DMS114 treated with DMSO at 0.1 percent for 48 hours (cell line): ENCODE results near the gene CDV3.
"Not testable (repeated sequence)": the region's sequence is repeated elsewhere in the genome, so short reads cannot be mapped to it uniquely, and the experiment has no call there.

Experiments used
- DNase-seq: peaks from one replicate; lab custom pipeline; 2025; ENCODE audit not compliant: unreplicated experiment; lab: John Stamatoyannopoulos, UW

The CDV3 gene, protein sequence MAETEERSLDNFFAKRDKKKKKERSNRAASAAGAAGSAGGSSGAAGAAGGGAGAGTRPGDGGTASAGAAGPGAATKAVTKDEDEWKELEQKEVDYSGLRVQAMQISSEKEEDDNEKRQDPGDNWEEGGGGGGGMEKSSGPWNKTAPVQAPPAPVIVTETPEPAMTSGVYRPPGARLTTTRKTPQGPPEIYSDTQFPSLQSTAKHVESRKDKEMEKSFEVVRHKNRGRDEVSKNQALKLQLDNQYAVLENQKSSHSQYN

DNA sequence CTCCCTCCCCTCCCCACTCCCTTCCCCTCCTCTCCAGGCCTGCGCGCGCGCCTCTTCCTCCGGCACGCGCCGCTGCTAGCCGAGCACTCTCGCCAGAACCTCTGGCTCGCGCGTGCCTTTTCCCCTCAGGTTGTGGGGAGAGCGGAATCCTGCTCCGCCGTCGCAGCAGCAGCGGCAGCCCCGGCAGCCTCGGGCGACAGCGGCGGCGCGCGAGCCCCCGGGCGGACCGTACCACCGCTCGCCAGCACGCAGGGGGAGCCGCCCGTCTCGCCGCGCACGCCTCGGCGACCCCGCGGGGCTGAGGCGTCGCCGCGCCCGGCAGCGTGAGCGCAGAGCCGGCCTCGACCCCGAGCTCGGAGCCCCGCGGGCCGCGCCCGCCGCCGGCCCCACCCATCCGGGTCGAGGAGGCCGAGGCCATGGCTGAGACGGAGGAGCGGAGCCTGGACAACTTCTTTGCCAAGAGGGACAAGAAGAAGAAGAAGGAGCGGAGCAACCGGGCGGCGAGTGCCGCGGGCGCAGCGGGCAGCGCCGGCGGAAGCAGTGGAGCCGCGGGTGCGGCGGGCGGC lies at the start of gene CDV3:
CDV3 (plus strand) TSS at position 58 of the 566 bp plus-strand sequence; CDS start at position 417, 359 bp downstream.
- no peak for DNase-seq

DNA sequence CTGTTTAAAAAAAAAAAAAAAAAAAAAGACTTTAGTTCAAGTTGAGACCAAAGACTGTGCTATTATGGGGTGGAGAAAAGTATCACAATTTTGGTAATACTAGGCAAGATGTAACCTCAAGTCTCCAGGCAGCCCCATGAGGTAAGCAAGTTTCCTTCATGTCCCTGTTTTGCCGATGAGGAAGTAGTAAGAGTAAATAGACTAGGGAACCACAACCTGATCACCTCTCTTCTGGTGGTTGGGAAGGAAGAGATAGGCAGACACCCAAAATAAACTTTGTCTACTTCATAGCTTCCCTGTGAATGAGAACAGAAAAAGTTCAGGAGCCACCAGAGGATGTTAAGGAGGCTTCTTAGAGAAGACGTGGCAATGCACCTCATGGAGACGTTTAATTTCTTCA lies 49.7 kb upstream of the CDV3 start:
- not testable (repeated sequence) for DNase-seq

DNA sequence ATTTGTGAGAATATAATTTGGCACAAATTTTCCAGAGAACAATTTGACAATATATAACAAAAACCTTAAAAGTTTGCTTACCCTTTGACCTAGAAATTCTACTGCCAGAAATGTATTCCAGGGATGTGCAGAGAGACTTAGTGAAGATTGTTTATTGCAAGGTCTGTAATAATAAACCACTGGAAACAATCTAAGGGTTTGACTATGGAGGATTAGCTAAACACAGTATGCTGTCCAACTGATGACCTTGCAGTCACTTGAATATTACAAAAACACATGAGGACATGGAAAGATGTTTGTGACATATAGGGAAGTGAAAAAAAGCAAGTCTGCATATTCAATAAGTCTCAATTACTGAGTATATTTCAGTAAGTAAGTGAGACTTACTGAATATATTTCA lies 48.1 kb upstream of the CDV3 start:
- no peak for DNase-seq

DNA sequence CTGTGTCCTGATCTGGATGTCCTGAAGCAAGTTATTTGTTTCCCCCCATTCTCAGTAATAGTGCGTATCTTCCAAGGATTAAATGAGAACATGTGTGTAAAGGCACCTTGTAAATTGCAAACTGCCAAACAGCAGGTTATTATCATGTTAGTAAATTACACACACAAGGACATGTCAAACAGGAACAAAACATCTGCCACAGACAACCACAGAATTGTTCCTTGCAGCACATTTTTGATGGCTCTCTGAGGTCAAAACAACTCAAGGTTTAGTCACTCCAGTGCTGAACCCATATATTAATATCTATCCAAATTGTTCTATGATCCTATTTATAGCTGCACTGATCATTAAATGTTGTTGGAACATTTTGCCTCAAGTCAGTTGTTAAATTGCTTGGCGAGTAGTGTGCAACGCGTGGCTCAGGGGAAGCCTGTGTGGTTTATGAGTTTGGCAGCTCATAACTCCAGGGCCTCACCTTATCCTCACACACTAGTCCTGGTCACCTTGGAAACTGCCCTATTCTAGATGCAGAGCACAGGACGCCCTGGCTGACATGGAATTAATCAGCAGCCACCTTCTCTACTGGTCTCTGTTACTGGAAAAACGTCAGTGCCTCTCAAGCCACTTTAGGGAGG lies 46.3 kb upstream of the CDV3 start:
- no peak for DNase-seq

DNA sequence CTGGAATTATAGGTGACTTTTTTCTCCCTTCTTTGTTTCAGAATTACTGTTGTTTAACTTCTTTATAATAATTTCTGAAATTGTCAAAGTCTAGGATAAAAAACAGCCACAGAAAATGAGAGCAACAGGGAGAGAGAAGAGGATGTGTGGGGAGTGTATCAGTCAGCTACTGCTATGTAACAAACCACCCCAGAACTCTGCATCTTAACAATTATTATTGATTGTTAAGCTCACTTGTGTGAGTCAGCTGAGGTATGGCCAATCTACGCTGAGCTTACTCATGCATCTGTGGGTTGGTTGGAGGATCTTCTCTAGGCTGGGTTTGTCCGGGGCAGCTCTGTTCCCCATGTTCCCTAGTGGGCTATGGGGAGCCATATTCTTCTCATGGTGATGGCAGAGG lies 43.7 kb upstream of the CDV3 start:
- no peak for DNase-seq

DNA sequence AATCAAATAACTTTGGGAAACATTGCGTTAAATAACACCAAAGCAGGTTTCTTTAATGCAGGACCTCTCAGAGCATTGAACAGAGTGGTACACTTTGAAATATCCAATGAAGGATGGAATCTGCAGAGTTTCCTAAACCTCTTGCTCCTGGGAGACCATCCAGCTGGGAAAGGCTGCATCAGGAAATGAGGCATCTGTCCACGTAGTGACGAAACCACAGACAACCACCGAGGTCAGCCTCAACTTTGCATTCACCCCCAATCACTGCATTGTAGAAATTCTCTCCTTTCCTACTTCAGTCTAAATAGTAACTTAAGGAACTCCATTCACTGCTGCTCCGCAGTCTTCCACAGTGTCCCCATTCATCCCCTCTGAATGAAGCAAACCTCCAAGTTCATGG lies 41.5 kb upstream of the CDV3 start:
- DNase-seq: no peak

DNA sequence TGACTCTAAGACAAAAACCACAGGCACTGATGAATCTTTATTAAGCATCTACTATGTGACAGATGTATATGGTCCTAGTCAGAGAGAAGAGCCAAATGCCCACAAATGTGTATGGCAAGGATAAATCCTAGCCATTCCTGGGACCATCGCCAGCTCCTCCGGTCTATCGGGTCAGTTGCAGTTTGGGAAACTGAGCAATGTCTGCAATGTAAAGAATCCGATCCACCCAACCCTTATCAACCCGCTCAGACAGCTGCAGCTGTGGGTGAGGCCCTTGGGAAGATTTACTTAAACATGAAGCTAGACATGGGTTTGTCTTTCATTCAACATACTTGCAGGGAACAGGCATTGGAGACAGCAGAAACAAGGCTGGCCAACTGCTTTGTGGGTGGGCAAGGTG lies 40.5 kb upstream of the CDV3 start:
- DNase-seq: no peak

DNA sequence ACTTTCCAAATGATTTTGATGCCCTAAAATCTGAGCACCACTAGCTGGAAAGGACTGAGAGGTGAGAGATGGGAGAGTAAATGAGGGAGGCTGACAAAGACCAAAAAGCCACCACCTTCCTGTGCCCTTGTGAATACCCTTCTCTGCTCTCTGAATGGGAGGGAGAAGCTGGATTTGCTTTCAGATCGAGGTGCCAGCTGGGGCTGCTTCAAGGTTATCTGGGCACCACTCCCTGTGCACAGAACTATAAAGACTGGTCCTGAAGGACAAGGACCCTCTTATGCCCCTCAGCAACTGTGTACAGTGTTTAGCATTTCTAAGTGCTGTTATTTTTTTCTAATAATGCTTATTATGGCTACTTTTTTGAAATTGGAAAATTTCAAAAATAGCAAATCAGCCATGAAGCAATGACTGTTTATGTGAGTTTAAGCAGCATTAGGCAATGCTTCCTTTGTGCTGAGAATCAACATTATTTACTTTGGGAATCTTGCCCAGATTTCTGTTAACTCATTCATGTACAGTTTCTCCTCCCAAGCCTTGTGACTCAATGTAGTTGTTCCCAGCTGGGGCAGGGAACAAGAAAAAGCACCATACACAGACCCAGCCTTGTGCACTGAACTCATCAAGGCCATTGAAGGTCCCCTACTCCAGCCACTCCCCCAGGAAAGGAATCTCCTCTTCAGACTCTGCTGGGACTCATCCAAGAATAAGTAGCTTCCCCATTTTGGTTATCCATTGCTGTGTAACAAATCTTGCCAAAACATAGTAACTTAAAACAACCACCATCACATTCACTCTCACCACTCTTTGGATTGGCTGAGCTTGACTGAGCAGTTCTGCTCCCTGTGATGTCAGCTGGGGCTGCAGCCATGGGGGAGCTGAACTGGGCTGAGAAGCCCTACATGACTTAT lies 37.3 kb upstream of the CDV3 start:
- DNase-seq: no peak

DNA sequence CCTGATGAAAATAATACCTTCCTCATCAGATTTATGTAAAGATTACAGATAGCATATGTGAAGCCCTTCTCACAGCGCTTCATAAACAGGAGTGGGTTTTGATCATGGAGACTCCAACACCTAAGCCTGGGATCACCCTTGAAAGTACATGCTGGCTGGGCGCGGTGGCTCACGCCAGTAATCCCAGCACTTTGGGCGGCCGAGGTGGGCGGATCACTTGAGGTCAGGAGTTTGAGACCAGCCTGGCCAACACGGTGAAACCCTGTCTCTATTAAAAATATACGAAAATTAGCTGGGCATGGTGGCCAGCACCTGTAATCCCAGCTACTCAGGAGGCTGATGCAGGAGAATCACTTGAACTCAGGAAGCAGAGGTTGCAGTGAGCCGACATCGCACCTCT lies 36.4 kb upstream of the CDV3 start:
- not testable (repeated sequence) for DNase-seq

DNA sequence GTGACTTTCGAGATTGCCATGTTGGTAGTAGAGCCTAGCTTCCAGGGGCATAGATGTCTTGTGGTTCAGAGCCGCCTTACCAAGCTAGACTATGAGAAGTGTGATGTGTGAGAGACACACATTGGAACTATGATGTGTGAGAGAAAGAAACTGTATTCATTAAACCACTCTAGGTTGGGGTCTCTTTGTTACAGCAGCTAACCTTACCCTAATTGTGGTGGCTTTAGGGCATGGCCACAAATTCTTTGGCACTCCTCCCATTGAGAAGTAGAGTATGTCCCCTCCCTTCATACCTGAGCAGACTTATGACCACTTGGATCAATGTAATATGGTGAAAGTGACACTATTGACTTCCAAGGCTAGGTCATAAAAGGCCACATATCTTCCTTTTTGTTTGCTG lies 35.3 kb upstream of the CDV3 start:
- no peak for DNase-seq

DNA sequence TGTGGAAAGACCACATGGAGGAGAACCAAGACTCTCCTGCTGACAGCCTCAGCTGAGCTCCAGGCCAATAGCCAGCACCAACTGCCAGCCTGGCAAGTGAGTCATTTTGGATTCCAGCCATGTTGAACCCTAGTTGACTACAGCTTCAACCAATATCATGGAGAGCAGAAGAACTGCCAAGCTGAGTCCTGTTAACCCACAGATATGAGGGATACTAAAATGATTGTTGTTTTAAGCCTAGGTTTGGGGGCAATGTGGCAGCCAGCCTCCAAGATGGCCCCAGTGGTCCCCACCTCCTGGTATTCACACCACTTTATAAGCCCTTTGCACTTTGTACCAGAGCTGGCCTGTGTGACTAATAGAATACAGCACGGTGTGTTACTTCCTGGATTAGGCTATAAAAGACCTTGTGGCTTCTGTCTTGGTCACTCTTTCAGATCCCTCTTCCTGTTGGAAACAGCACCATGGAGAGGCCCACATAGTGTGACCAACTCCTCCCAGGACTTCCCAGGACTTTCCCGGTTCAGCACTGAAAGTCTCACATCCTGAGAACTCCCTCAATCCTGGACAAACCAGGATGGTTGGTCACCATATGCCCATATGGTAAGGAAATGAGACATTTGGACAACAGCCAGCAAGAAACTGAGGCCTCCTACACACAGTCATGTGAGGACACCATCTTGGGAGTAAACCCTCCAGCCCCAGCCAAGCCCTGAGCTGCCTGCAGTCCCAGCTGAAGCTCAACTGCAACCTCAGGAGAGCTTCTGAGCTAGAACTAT lies 32.4 kb upstream of the CDV3 start:
- DNase-seq: no peak

DNA sequence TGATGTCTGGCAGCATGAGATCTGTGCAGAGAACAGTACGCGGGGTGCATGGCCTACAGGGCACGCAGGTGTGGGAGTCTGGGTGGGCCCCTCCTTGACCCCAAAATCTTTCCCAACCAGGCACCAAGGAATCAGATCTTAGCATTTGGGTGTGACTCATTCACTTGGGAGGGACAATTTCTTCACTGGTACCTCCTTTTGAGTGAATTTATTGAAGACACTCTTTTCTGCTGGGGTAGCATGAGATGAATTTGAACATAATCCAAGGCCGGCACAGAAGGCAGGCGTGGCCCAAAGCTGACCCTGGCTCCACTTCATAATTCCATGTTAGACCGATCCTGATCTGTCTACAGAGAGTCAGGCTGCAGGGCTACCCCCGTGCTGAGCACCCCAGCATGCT lies 30.6 kb upstream of the CDV3 start:
- no peak for DNase-seq

DNA sequence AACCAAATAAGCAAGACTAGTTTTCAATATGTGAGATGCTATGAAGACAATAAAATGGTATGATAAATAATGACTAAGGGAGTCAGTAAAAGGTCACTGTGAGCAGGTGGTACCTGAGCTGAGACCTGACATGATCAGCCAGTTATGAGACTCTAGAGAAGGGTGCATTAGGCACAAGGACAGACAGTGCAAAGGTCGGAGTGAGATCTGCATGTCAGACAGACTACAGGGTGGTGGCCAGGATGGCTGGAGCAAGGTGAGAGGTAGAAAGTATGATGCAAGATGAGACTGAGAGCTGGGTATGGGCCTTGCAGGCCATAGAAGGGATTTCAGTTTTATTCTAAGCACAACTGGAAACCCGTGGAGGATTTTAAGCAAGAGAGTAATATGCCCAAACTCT lies 28.5 kb upstream of the CDV3 start:
- DNase-seq: not testable (repeated sequence)

DNA sequence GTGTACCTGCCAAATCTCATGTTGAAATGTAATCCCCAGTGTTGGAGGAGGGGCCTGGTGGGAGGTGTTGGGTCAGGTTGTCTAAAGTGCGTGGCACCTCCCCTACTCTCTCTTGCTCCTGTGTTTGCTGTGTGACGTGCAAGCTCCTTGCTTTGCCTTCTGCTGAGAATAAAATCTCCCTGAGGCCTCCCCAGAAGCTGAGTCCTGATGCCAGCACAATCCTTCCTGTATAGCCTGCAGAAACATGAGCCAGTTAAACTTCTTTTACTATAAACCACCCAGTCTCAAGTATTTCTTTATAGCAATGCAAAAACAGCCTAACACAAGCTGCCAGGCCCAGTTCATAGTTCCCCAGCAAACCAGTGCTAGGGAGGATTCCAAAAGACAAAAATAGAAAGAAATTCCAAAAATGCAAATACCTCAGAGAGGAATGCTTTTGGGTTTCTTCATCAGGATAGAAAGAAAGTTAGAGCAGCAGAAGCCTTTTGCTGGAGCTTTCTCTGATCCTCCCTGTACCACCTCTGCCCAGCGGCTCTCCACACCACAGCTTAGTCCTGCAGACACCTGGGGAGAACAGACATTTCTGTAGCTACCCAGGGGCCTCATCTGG lies 25.9 kb upstream of the CDV3 start:
- DNase-seq: no peak

DNA sequence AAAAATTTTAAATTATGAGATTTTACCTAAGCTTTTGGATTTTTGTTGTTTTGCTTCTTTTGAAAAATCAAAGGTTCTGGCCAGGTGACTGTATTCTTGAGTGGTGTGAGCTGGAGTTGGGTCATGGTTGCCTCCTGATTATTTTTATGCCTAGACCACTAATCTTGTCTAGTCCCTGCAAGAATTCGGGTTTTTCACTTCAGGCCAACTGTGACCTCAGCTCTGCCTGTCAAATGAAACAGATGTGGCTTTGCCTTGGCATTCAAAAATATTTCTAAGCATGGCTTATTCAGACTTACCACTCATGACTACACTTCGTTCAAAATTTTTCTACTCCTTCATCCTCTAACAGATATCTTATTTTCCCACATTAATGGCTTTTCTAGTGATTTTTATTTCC lies 25.4 kb upstream of the CDV3 start:
- no peak for DNase-seq

DNA sequence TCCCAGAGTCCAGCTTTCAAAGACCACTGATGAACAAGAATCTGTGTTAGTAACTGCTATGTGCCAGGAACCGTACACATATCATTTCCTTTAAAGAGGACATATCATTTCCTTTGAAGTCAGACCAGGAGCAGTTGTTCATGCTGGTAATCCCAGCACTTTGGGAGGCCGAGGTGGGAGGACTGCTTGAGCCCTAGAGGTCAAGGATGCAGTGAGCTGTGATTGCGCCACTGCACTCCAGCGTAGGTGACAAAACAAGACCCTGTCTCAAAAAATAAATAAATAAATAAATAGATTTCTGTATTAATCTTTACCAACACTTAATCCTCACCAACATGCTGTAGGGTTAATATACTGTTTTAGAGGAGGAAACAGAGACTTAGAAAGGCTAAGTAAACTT lies 23.9 kb upstream of the CDV3 start:
- DNase-seq: no peak

DNA sequence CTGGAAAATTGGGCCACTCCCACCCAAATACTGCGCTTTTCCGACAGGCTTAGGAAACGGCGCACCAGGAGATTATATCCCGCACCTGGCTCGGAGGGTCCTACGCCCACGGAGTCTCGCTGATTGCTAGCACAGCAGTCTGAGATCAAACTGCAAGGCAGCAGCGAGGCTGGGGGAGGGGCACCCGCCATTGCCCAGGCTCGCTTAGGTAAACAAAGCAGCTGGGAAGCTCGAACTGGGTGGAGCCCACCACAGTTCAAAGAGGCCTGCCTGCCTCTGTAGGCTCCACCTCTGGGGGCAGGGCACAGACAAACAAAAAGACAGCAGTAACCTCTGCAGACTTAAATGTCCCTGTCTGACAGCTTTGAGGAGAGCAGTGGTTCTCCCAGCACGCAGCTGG lies 21.9 kb upstream of the CDV3 start:
- DNase-seq: not testable (repeated sequence)

DNA sequence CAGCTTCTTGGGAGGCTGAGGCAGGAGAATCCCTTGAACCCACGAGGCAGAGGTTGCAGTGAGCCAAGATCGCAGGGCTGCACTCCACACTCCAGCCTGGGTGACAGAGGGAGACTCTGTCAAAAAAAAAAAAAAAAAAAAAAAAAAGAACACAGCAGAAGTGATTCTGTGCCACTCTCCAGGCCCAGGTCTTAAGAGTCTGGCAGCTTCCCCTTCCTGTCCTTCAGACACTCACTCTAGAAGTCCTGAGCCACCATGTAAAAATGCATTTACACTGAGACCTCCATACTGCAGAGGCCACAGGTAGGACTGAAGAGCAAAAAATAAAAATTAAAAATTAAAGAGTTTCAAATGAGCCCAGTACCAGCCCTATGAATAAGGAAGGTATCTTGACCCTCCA lies 11.8 kb upstream of the CDV3 start:
- DNase-seq: no peak

DNA sequence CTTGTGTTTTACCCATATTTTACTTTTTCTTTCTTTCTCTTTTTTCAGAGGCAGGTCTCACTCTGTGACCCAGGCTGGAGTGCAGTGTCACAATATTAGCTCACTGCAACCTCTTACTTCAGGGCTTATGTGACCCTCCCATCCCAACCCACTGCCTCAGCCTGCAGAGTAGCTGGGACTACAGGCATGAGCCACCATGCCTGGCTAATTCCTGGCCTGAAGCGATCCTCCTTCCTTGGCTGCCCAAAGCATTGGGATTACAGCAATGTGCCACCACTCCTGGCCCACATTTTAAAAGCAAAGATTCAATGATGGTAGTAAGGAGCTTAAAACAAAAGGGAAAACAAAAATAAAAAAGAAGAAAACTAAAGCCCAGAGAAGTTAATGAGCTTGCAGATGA lies 11.1 kb upstream of the CDV3 start:
- DNase-seq: no peak

DNA sequence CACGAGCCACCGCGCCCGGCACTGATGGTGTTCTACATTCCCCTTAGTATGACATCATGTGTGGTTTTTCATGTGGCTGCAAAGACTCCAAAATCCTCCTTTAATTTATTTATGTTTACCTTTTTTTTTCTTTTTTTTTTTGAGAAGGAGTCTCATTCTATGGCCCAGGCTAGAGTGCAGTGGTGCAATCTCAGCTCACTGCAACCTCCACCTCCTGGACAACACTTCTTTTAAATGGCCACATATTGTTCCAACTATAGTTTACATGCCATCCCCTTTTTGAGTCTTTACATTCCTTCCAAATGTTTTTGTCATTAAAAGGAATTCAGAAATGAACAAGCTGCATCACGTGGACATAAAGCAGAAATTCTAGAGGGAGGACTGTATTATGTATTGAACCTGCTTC lies 10.3 kb upstream of the CDV3 start:
- DNase-seq: no peak

DNA sequence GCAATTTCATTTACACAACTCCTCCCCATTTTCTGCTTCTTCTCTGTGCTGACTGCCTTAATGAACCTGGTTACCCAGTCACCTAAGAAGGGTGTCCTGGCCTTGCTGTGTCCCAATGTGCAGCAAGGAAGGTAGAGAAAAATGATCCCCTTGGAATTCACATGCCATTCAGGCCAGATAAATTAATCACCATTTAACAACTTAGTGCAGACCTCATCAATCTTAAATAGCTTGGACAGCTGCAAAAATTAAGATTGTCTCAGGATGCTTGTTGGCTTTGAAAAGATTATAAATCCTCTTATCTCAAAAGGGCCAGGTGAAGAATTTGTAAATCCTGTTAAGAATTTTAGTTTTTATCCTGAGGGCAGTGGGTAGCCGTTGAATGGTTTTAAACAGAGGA lies 9.7 kb upstream of the CDV3 start:
- no peak for DNase-seq
